Activated T-helper 9 cell treated with anti-CD3 and anti-CD28 coated beads, Interleukin-2, amount 50 U/mL, for 16 hours (primary cell): ENCODE results near the gene MTR.

Experiments used
- DNase-seq: peaks from one replicate; pipeline ENCODE4 v3.0.0-alpha.2; 2020; ENCODE audit warnings: low read depth

MTR gene

DNA sequence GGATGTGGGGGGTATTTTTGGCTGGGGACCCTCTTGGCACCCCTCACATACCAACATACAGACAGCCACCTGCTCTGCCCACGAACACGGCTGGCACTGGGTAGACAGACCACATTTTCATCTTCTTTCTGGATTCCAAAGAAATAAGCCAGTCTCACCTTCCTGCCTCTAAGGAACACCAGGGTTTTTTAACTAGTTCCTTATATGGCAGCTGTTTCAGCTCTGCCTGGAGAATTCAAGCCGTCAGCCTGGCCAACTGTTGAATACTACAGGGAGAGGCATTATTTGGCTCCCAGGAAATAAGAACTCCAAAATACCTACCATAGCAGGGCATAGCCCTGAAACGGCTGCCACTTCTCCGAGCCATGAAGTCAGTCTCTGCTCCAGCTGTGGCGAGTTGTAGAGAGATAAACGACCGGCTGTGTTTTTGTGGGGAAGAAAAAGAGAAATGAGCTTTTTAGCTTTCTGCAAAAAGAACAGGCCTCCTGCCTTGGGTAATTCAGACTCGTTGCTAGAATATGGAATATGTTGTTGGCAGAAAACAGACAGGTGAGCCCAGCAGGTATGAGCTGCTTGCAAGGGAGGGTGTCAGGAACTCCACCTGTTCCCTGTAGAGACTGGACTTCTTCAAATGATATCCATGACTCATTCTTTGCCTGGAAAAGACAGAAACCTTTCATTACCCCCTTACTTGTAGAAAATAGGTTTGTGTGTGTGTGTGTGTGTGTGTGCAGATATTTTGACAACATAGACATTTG lies 157.3 kb downstream of the MTR start:
- DNase-seq, result no peak

GRCh38 chr1:236953151-236953700 lies 158.1 kb downstream of the MTR start:
- no peak for DNase-seq
